Liver (tissue), 3 donors: ENCODE results near the gene ZMYND19.

Experiments
- CTCF ChIP-seq: fragments of 150-350 bp; IDR thresholded peaks from 2 replicates; pipeline ENCODE4 v1.5.1; 2017; ENCODE audit warnings: improper control_type of control experiment, low read depth, low read length; ENCODE audit not compliant: missing input control
- FOXA1 ChIP-seq: IDR thresholded peaks from 2 replicates; pipeline ENCODE4 v1.6.1; 2016; ENCODE audit warnings: antibody characterized with exemption
- GABPA ChIP-seq, 2 donors: IDR thresholded peaks in 1 of 2; conservative IDR thresholded peaks in 1 of 2; 2 replicates each; pipeline ENCODE4 v1.6.1; 2016; ENCODE audit warnings: antibody characterized with exemption in 2 of 2, mild to moderate bottlenecking in 1 of 2, moderate library complexity in 1 of 2
- JUND ChIP-seq, 2 donors: IDR thresholded peaks; 2 replicates each; pipeline ENCODE4 v1.6.1; 2016; ENCODE audit warnings: antibody characterized with exemption in 2 of 2
- RAD21 ChIP-seq, 2 donors: IDR thresholded peaks; 2 replicates each; pipeline ENCODE4 v1.6.1; 2016; ENCODE audit warnings: antibody characterized with exemption in 2 of 2, mild to moderate bottlenecking in 2 of 2
- SP1 ChIP-seq: IDR thresholded peaks from 2 replicates; pipeline ENCODE4 v1.6.1; 2018; ENCODE audit warnings: antibody characterized with exemption, mild to moderate bottlenecking
- TAF1 ChIP-seq: conservative IDR thresholded peaks from 2 replicates; pipeline ENCODE4 v1.6.1; 2016; ENCODE audit warnings: antibody characterized with exemption, mild to moderate bottlenecking
- YY1 ChIP-seq: IDR thresholded peaks from 2 replicates; pipeline ENCODE4 v1.6.1; 2016; ENCODE audit warnings: antibody characterized with exemption, mild to moderate bottlenecking
- TF ChIP-seq, protein P1 (sequence below): IDR thresholded peaks from 2 replicates; pipeline ENCODE4 v1.6.1; 2016; ENCODE audit warnings: antibody characterized with exemption
- TF ChIP-seq, protein P2 (sequence below): IDR thresholded peaks from 2 replicates; pipeline ENCODE4 v1.6.1; 2016; ENCODE audit warnings: antibody characterized with exemption, mild to moderate bottlenecking
- TF ChIP-seq, protein P3 (sequence below): IDR thresholded peaks from 2 replicates; pipeline ENCODE4 v1.6.1; 2016; ENCODE audit warnings: antibody characterized with exemption
- donor health status: healthy.
- donor health status: healthy.

DNA sequence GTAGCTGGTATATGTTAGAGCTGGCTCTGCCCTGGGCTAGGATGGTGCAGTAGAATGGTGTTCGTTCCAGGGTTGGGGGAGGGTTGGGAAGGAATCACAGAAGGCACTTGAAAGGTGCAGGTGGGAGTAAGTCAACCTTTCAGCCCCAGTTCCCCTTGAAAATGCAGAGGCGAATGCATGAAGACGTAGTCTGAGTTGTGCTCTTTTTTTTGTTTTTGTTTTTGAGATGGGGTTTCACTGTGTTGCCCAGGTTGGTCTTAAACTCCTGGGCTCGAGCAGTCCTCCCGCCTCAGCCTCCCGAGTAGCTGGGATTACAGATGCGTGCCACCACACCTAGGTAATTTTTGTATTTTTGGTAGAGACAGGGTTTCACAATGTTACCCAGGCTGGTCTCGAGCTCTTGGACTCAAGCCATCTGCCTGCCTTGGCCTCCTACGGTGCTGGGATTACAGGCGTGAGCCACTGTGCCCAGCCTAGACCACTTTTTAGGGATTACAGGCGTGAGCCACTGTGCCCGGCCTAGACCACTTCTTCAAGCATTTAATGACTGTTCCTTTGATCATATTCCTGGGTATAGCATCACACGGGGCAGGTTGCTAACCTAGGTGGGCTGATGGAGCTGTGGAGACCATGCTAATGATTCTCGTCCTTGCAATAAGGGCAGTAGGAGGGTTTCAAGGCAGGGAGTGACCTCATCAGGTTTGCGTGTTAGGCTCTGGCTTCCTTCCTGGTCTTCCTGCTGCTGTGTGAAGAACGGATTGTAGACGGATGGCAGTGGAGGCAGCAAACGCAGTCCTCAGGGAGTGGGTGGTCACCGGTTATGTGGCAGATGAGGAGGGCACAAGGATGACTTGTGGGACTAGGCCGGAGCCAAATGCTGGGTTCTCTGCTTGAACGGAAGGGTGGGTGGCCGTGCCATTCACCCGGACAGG is 42.2 kb upstream of the ZMYND19 start:
- no peak for TF ChIP-seq CTCF
- TF ChIP-seq, protein P1, sequence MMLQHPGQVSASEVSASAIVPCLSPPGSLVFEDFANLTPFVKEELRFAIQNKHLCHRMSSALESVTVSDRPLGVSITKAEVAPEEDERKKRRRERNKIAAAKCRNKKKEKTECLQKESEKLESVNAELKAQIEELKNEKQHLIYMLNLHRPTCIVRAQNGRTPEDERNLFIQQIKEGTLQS, result no peak
- no peak for TF ChIP-seq GABPA (IDR thresholded peaks at IDR 0.05 in 1 of 2, conservative IDR thresholded peaks at IDR 0.05 in 1 of 2)
- TF ChIP-seq, protein P2, sequence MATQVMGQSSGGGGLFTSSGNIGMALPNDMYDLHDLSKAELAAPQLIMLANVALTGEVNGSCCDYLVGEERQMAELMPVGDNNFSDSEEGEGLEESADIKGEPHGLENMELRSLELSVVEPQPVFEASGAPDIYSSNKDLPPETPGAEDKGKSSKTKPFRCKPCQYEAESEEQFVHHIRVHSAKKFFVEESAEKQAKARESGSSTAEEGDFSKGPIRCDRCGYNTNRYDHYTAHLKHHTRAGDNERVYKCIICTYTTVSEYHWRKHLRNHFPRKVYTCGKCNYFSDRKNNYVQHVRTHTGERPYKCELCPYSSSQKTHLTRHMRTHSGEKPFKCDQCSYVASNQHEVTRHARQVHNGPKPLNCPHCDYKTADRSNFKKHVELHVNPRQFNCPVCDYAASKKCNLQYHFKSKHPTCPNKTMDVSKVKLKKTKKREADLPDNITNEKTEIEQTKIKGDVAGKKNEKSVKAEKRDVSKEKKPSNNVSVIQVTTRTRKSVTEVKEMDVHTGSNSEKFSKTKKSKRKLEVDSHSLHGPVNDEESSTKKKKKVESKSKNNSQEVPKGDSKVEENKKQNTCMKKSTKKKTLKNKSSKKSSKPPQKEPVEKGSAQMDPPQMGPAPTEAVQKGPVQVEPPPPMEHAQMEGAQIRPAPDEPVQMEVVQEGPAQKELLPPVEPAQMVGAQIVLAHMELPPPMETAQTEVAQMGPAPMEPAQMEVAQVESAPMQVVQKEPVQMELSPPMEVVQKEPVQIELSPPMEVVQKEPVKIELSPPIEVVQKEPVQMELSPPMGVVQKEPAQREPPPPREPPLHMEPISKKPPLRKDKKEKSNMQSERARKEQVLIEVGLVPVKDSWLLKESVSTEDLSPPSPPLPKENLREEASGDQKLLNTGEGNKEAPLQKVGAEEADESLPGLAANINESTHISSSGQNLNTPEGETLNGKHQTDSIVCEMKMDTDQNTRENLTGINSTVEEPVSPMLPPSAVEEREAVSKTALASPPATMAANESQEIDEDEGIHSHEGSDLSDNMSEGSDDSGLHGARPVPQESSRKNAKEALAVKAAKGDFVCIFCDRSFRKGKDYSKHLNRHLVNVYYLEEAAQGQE, result no peak
- TF ChIP-seq YY1, result no peak
- TF ChIP-seq JUND (IDR thresholded peaks at IDR 0.05), result no peak
- TF ChIP-seq SP1, result no peak
- TF ChIP-seq TAF1, result no peak
- TF ChIP-seq RAD21 (IDR thresholded peaks at IDR 0.05), result no peak
- no peak for TF ChIP-seq FOXA1
- TF ChIP-seq, protein P3, sequence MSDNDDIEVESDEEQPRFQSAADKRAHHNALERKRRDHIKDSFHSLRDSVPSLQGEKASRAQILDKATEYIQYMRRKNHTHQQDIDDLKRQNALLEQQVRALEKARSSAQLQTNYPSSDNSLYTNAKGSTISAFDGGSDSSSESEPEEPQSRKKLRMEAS, result no peak
